Epithelial cell of esophagus (primary cell): ENCODE data around the gene SPACA7.

Experiments
- DNase-seq: peaks from one replicate; pipeline ENCODE4 v3.0.0; 2010; ENCODE audit warnings: low read depth
- H3K4me3 ChIP-seq: 2 replicates; pipeline ENCODE4 v1.5.1; 2011; ENCODE audit warnings: mild to moderate bottlenecking, low read length, control low read depth
- TF ChIP-seq, protein P1 (sequence below): IDR thresholded peaks from 2 replicates; pipeline ENCODE4 v1.5.1; 2011; ENCODE audit warnings: low read depth, mild to moderate bottlenecking, low read length, control low read depth, inconsistent platforms; ENCODE audit not compliant: insufficient read depth; ENCODE audit errors: missing control alignments

The SPACA7 gene

DNA sequence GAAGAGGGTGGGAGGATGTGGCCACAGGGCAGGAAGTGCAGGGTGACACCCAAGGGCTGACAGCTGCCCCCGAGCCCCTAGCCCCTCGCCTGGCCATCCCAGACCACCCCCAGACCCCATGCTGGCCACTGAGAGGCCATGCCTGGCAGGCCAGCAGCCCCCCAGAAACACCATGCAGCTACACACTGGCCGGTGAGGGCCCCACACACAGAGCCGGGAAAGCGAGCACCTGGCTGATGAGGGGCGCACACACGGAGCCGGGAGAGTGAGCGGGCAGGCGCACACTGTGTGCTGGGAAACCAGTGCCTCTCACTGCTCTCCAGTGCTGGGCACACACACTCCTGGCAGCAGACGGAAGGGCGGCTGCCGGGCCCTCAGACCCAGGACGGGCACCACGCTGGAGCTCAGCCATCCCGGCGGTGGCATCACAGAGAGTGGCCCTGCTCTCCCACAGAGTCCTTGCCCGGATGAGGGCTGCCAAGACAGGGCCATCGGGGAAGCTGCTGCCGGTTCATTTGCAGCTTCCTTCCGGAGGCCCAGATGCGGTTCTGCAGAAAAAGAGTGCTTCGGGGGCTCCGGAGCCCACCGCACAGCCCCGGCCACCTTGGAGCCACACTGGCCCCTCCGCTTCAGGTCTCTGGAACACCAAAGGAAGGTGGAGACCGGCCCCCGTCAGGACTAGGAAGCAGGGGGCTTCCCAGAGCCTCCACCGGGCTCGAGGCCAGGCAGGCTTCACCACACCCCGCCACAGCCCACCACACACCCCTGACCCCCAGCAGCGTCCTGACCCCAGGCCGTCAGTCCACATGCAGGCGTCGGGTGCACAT, 76.4 kb downstream of the SPACA7 start:
- TF ChIP-seq, protein P1, sequence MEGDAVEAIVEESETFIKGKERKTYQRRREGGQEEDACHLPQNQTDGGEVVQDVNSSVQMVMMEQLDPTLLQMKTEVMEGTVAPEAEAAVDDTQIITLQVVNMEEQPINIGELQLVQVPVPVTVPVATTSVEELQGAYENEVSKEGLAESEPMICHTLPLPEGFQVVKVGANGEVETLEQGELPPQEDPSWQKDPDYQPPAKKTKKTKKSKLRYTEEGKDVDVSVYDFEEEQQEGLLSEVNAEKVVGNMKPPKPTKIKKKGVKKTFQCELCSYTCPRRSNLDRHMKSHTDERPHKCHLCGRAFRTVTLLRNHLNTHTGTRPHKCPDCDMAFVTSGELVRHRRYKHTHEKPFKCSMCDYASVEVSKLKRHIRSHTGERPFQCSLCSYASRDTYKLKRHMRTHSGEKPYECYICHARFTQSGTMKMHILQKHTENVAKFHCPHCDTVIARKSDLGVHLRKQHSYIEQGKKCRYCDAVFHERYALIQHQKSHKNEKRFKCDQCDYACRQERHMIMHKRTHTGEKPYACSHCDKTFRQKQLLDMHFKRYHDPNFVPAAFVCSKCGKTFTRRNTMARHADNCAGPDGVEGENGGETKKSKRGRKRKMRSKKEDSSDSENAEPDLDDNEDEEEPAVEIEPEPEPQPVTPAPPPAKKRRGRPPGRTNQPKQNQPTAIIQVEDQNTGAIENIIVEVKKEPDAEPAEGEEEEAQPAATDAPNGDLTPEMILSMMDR, result no peak
- no peak overlapping the region for H3K4me3 ChIP-seq
- no peak for DNase-seq

DNA sequence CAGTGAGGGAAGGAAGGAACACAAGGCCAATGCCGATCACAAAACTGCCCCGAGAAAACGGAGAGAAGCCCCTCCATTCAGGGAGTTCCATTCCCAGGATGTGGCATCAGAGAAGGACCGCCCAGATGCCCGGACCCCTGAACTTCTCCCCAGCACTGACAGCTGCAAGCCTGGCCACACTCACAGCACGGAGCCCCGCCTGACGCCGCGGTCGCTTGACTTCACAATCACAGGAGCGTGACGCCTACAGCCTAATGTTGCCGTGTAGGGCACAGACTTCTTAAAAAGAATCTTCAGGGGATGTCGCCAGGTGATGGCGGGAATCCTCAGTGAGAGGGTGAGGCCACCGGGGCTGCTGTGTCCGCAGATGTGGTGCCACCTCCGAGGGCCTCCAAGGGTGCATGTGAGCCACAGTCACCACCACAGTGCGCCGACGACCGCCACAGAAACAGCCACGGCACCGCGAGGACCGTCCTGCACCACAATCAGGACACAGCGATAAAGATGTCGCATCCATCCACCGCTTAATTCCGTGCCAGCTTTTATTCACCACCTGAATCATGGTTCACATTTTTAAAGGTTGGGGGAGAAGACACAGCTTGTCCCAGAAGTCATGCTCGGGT, 77.2 kb downstream of the SPACA7 start:
- TF ChIP-seq, protein P1, result no peak
- no peak overlapping the region for H3K4me3 ChIP-seq
- no peak for DNase-seq

DNA sequence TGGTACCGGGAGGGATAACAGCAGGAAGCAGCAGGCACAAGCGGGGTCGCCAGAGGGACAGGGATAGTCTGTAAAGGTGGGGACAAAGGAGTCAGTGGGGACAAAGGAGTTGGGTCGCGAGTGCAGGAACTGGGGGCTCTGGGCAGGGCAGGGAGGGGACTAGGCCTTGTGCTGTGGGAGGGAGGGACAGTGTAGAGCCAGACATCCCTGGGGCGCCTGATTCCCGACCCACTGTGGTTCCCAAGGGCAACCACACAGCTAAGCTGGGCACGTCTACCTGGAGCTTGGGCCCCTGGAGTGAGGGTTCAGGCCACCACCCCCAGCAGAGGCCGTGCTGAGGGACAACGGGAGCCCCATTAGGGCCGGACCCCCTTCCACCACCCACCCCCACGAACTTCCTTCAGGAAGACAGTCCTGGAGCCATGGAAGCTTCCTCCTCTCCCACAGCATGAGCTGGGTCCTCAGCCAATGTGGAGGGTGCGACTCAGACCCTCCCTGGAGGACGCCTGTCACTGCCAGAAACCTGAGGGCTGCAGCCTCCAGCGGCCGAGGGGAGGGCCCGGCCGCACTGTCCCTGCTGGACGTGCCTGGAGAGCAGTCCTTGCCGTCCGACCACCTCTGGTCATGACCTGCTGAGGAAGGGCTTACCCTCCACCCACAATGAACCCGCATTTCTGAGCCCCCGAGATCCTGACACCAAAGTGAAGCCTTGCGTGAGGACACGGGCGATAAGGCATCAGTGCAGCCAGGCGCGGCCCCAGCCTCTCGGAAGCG, 77.9 kb downstream of the SPACA7 start:
- TF ChIP-seq, protein P1, result no peak
- no peak for DNase-seq
- no peak overlapping the region for H3K4me3 ChIP-seq

DNA sequence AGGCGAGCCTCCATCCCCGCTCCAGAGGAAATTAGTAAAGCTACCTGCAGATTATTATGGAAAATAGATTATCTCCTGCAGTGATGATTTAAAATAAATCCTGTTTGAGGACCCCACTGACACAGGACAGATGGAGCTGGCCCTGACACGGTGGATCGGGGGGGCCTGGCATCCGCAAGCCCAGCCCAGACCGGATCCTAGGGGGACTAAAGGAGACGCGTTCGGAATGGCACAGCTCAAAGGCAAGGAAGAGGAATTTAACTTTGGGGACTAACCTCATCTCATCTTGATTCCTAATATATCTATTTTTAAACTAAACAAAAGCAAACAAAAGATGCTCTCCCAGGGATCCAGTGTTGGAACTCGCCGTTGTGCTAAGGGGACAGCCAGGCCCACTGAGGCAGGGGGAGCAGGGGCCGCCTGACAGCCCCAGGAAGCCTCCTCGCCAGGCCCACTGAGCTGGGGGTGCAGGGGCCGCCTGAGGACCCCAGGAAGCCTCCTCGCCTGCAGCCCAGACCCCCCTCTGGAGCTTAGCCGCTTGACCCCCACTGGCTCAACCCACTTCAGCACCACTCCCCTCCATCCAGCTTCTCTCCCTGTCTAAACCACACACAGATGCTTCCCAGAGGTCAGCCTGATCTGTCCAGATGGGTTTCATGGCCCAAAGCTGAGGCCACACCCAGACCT, 78.6 kb downstream of the SPACA7 start:
- H3K4me3 ChIP-seq, result no peak overlapping the region
- DNase-seq, result no peak
- TF ChIP-seq, protein P1, result no peak

DNA sequence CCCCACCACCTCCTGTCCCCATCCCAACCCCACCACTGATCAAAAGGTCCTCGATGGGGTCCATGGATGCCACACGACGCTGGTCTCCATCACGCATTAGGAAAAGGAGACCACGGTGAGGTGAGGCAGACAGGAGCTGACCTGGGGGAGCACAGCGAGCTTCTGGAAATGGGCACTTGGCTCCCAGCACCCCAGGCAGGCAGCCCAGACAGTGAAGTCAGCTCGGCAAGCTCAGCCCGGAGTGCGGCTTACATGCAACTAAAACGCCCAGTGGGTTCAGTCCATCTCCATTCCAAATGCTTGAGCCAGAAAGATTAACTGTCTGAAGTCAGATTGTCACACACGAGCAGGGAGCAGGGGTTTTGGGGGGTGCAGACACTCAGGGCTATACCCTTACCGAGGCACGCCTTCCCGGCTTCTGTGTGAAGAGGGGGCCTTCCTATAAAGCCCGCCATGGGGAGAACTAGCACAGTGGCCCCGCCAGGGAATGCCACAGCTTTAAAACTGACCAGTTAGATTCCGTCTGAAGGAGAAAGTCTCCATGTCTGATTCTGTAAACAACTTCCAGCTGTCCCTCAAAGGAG, 79.4 kb downstream of the SPACA7 start:
- no peak overlapping the region for H3K4me3 ChIP-seq
- TF ChIP-seq, protein P1, result no peak
- DNase-seq, result no peak
